GM23248 (cell line): ENCODE data around the gene PRF1. TPM values are rescaled to one million over a fixed set of nuclear protein-coding genes. Genes with fewer than 3 reads are reported as not detected.
"Not testable (repeated sequence)": the region's sequence is repeated elsewhere in the genome, so short reads cannot be mapped to it uniquely, and the experiment has no call there.

Experiments used
- DNase-seq: peaks from one replicate; pipeline ENCODE4 v3.0.0-alpha.2; 2015
- H2AFZ ChIP-seq: fragments of 200-600 bp; sonication (generic); 2 replicates; pipeline ENCODE4 v1.6.1; 2016; ENCODE audit warnings: antibody characterized with exemption
- H3F3A ChIP-seq: fragments of 200-600 bp; sonication (generic); 2 replicates; pipeline ENCODE4 v1.6.1; 2016; ENCODE audit warnings: mild to moderate bottlenecking, antibody characterized with exemption, mixed run types; ENCODE audit not compliant: insufficient read depth
- H3K27ac ChIP-seq: fragments of 200-600 bp; sonication (generic); 2 replicates; pipeline ENCODE4 v1.5.1; 2016; ENCODE audit warnings: mild to moderate bottlenecking
- H3K27me3 ChIP-seq: fragments of 200-600 bp; sonication (generic); replicated peaks from 2 replicates; pipeline ENCODE4 v1.6.1; 2016; ENCODE audit warnings: mild to moderate bottlenecking; ENCODE audit not compliant: insufficient read depth
- H3K36me3 ChIP-seq: fragments of 200-600 bp; sonication (generic); 2 replicates; pipeline ENCODE4 v1.6.1; 2016; ENCODE audit warnings: low read depth, mild to moderate bottlenecking
- H3K4me1 ChIP-seq: fragments of 200-600 bp; sonication (generic); 2 replicates; pipeline ENCODE4 v1.6.1; 2016; ENCODE audit warnings: mild to moderate bottlenecking; ENCODE audit not compliant: insufficient read depth
- H3K4me2 ChIP-seq: fragments of 200-600 bp; sonication (generic); one replicate; pipeline ENCODE4 v1.6.1; 2016; ENCODE audit warnings: mild to moderate bottlenecking; ENCODE audit not compliant: unreplicated experiment
- H3K4me3 ChIP-seq: fragments of 200-600 bp; sonication (generic); 2 replicates; pipeline ENCODE4 v1.5.1; 2016; ENCODE audit warnings: mild to moderate bottlenecking
- H3K79me2 ChIP-seq: fragments of 200-600 bp; sonication (generic); 2 replicates; pipeline ENCODE4 v1.6.1; 2016; ENCODE audit warnings: mild to moderate bottlenecking; ENCODE audit not compliant: insufficient read depth
- H3K9ac ChIP-seq: fragments of 200-600 bp; sonication (generic); 2 replicates; pipeline ENCODE4 v1.6.1; 2016; ENCODE audit warnings: mild to moderate bottlenecking
- H3K9me2 ChIP-seq: fragments of 200-600 bp; sonication (generic); 2 replicates; pipeline ENCODE4 v1.6.1; 2016; ENCODE audit warnings: mixed run types, mild to moderate bottlenecking, moderate library complexity; ENCODE audit not compliant: insufficient read depth
- H3K9me3 ChIP-seq: fragments of 200-600 bp; sonication (generic); one replicate; pipeline ENCODE4 v1.6.1; 2017; ENCODE audit warnings: low read depth
- H4K20me1 ChIP-seq: fragments of 200-600 bp; sonication (generic); 2 replicates; pipeline ENCODE4 v1.6.0; 2016; ENCODE audit not compliant: insufficient read depth
- EZH2 ChIP-seq: fragments of 200-600 bp; sonication (generic); IDR thresholded peaks from 2 replicates; pipeline ENCODE4 v1.6.1; 2018; ENCODE audit warnings: antibody characterized with exemption, mild to moderate bottlenecking; ENCODE audit not compliant: insufficient read depth, poor library complexity, severe bottlenecking
- EZH2phosphoT487 ChIP-seq: fragments of 200-600 bp; sonication (generic); IDR thresholded peaks from 2 replicates; pipeline ENCODE4 v1.6.1; 2018; ENCODE audit warnings: antibody characterized with exemption, moderate library complexity, mild to moderate bottlenecking, low read depth; ENCODE audit not compliant: insufficient read depth
- WGBS, 2 experiments: methylation state at CpG; one replicate each; pipeline ENCODE4 v1.1.6; 2015 to 2017; ENCODE audit warnings: low lambda C conversion rate in 2 of 2, low coverage in 1 of 2; ENCODE audit errors: missing lambda C conversion rate in 2 of 2; 5-methylcytosine and 5-hydroxymethylcytosine counted together
- in situ Hi-C: fragments of 300-500 bp; cut with MboI; formaldehyde crosslinking; loops from 2 replicates; pipeline ENCODE4 v1.15.0; 2020
- polyA plus RNA-seq: library from polyadenylated mRNA; unstranded; fragments of >200 nt; fragmentation: Nextera tagmentation; extraction: Ambion mirVana; gene quantifications from 2 replicates; pipeline ENCODE4 v1.2.1, GENCODE V29; 2016
- total RNA-seq: library from RNA; depleted of rRNA; stranded (reverse); fragments of >200 nt; shearing (Covaris generic); gene quantifications from 2 replicates; pipeline ENCODE4 v1.2.3, GENCODE V29; 2014

PRF1 gene
- total and polyA plus RNA-seq, 2 experiments from 2014 or later: not detected

- peaks cover 12% of the 10 kb centered on the region for H3K27me3 ChIP-seq
- no peaks in the 10 kb centered on the region for H3K79me2 ChIP-seq
- WGBS, 2 experiments: 63% methylated on average over 4 of the region's 4 CpGs
- H3K4me1 ChIP-seq: no peaks in the 10 kb centered on the region
- no peaks in the 10 kb centered on the region for H3K9me2 ChIP-seq
- H2AFZ ChIP-seq: no peak overlapping the region
- H3K9me3 ChIP-seq: no peaks in the 10 kb centered on the region
- no peaks in the 10 kb centered on the region for H4K20me1 ChIP-seq
- no peak overlapping the region for H3K4me3 ChIP-seq
- DNase-seq: peak; percentile 35
- 0 out of 2 replicates have a peak, but pooled peaks cover 6% of the 10 kb centered on the region for H3F3A ChIP-seq
- in situ Hi-C loops: no loop called here
- H3K9ac ChIP-seq: no peak overlapping the region
- no peaks in the 10 kb centered on the region for H3K36me3 ChIP-seq
- no peak for TF ChIP-seq EZH2phosphoT487
- H3K27ac ChIP-seq: no peak overlapping the region
- no peak overlapping the region for H3K4me2 ChIP-seq
Measured at GRCh38 chr10:70634011-70634410, 31.5 kb upstream of the PRF1 start.

GRCh38 chr10:70631735-70632134 is 29.2 kb upstream of the PRF1 start:
- H3K9me2 ChIP-seq, H4K20me1 ChIP-seq, H3K79me2 ChIP-seq, H3K4me1 ChIP-seq, H3K36me3 ChIP-seq, H3K27ac ChIP-seq, in situ Hi-C loops, H3K4me3 ChIP-seq, H3K9ac ChIP-seq, H2AFZ ChIP-seq, H3K9me3 ChIP-seq, H3K4me2 ChIP-seq, DNase-seq, H3F3A ChIP-seq: not testable (repeated sequence)
- 18% methylated on average over 2 of the region's 6 CpGs for WGBS, 2 experiments
- peaks cover 12% of the 10 kb centered on the region for H3K27me3 ChIP-seq

DNA sequence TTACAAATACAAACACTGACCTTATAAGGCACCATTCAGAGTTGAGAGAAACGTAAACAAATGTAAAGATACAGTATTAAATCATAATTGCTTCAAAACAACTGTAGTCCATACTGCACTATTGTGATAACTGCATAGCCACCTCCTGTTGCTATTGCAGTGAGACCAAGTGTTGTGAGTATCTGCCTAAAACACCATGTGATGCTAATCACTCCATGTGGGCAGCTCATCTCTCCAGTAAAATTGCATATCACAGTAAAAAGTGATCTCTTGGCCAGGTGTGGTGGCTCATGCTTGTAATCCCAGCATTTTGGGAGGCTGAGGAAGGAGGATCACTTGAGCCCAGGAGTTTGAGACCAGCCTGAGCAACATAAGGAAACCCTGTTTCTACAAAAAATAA is 26.8 kb upstream of the PRF1 start:
- H3K27me3 ChIP-seq: peaks cover 12% of the 10 kb centered on the region
- no peaks in the 10 kb centered on the region for H3K4me1 ChIP-seq
- in situ Hi-C loops: no loop called here
- H3F3A ChIP-seq: 0 out of 2 replicates have a peak, but pooled peaks cover 6% of the 10 kb centered on the region
- H3K9ac ChIP-seq: no peak overlapping the region
- no peaks in the 10 kb centered on the region for H3K9me2 ChIP-seq
- H2AFZ ChIP-seq: no peak overlapping the region
- H3K9me3 ChIP-seq: no peaks in the 10 kb centered on the region
- H3K79me2 ChIP-seq: no peaks in the 10 kb centered on the region
- H3K4me3 ChIP-seq: no peak overlapping the region
- 14% methylated on average over 1 of the region's 1 CpG for WGBS, 2 experiments
- no peak for TF ChIP-seq EZH2phosphoT487
- no peak for TF ChIP-seq EZH2
- H3K36me3 ChIP-seq: no peaks in the 10 kb centered on the region
- no peaks in the 10 kb centered on the region for H4K20me1 ChIP-seq
- H3K27ac ChIP-seq: no peak overlapping the region
- no peak overlapping the region for H3K4me2 ChIP-seq
- no peak for DNase-seq

GRCh38 chr10:70626056-70626455 is 23.5 kb upstream of the PRF1 start:
- H3K9me2 ChIP-seq: no peaks in the 10 kb centered on the region
- no peaks in the 10 kb centered on the region for H3F3A ChIP-seq
- no peaks in the 10 kb centered on the region for H3K4me1 ChIP-seq
- DNase-seq: no peak
- TF ChIP-seq EZH2: no peak
- no peak for TF ChIP-seq EZH2phosphoT487
- no peak overlapping the region for H3K4me3 ChIP-seq
- no peak overlapping the region for H3K9ac ChIP-seq
- H2AFZ ChIP-seq: no peak overlapping the region
- H3K27ac ChIP-seq: no peak overlapping the region
- H4K20me1 ChIP-seq: no peaks in the 10 kb centered on the region
- H3K9me3 ChIP-seq: no peaks in the 10 kb centered on the region
- H3K27me3 ChIP-seq: no peaks in the 10 kb centered on the region
- H3K36me3 ChIP-seq: no peaks in the 10 kb centered on the region
- H3K79me2 ChIP-seq: no peaks in the 10 kb centered on the region
- in situ Hi-C loops: no loop called here
- H3K4me2 ChIP-seq: no peak overlapping the region

DNA sequence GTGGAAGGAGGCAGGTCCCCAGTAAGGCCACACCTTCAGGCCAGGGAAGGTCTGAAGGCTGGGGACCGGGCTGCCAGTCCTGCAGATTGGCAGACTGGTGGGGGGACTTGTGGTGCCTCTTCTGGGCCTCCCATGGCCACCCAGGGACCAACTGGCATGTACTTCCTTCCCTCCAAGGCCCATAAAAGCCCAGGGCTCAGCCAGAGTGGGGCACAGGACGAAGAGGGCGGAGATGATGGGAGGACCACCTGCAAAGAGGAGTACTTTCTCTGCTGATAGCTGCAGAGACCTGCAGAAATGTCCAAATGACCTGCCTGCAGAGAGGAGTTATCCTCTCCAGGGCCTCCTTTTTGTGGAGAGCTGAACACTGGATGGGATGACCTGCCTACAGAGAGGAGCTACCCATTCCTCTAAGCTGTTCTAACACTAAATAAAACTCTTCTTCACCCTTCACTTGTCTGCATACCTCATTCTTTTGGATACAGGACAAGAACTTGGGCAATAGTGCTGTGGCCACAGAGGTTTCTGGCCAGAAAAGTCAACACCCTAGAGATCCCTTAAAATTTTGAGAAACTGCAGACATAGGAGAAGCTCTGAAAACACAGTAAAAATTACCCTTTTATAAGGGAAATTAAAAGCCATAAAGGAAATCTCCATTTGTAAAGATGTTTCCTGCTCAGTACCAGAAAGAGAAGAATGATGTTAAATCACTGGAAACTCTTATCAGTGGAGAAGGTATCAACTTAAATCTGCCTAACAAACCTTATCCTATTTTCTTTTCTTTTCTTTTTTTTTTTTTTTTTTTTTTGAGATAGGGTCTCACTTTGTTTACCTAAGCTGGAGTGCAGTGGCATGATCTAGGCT is 20.7 kb upstream of the PRF1 start:
- H3K27ac ChIP-seq: no peak overlapping the region
- no peaks in the 10 kb centered on the region for H3K9me3 ChIP-seq
- H3K4me3 ChIP-seq: no peak overlapping the region
- no peak overlapping the region for H2AFZ ChIP-seq
- H3K9ac ChIP-seq: no peak overlapping the region
- WGBS, 2 experiments: 81 to 82% methylated on average over 3 of the region's 3 CpGs
- no peaks in the 10 kb centered on the region for H3K79me2 ChIP-seq
- TF ChIP-seq EZH2phosphoT487: no peak
- no peak for TF ChIP-seq EZH2
- no peaks in the 10 kb centered on the region; the same call in 1 of the 2 replicates for H3K36me3 ChIP-seq
- H3K27me3 ChIP-seq: no peaks in the 10 kb centered on the region
- DNase-seq: peak; percentile 53
- H3F3A ChIP-seq: peaks cover 7% of the 10 kb centered on the region; the same call in 1 of the 2 replicates
- in situ Hi-C loops: no loop called here
- no peaks in the 10 kb centered on the region for H3K9me2 ChIP-seq
- 0 out of 2 replicates have a peak, but pooled peaks cover 4% of the 10 kb centered on the region for H3K4me1 ChIP-seq
- H4K20me1 ChIP-seq: no peaks in the 10 kb centered on the region
- no peak overlapping the region for H3K4me2 ChIP-seq
